ENCODE data around the gene ATP2C1.
"Not testable (repeated sequence)": the region's sequence is repeated elsewhere in the genome, so short reads cannot be mapped to it uniquely, and the experiment has no call there.

ATP2C1 gene, protein sequence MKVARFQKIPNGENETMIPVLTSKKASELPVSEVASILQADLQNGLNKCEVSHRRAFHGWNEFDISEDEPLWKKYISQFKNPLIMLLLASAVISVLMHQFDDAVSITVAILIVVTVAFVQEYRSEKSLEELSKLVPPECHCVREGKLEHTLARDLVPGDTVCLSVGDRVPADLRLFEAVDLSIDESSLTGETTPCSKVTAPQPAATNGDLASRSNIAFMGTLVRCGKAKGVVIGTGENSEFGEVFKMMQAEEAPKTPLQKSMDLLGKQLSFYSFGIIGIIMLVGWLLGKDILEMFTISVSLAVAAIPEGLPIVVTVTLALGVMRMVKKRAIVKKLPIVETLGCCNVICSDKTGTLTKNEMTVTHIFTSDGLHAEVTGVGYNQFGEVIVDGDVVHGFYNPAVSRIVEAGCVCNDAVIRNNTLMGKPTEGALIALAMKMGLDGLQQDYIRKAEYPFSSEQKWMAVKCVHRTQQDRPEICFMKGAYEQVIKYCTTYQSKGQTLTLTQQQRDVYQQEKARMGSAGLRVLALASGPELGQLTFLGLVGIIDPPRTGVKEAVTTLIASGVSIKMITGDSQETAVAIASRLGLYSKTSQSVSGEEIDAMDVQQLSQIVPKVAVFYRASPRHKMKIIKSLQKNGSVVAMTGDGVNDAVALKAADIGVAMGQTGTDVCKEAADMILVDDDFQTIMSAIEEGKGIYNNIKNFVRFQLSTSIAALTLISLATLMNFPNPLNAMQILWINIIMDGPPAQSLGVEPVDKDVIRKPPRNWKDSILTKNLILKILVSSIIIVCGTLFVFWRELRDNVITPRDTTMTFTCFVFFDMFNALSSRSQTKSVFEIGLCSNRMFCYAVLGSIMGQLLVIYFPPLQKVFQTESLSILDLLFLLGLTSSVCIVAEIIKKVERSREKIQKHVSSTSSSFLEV

DNA sequence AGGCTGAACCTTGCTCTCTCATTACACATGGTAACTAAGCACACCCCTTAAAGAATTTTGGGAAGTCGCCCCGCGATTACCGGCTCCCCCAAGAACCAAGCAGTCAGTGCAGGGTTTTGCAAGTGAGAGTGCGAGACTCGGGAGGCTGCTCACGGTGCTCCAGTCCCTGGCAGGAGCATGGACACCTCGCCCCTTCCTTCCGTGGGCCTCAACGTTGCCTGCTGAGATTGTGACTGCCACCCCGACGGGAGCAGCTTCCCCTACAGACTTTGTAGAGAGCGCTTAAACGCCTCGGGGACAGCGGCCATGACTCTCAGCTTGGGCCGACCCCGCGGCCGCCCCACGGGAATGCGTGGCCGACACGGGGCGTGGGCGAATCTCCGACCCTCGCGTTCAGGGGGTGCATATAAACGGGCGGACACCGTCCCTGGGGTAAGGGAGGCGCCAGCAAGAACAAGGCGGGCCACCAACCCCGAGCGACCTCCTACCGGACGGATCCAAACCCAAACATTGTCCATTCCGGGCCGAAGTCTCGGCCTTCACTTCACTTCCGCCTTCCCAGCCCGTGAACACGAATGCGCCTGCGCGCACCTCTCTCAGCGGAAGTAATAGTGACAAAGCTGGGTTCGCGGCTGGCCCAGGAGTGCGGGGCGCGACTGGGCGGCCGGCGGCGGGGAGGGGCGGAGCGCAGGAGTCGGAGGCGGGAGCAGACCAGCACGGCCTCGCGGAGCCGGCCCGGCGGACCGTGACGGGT lies at the start of gene ATP2C1:
TSS of gene ATP2C1 (plus strand) at position 709 of the 754 bp plus-strand sequence. CDS start 686 bp downstream, outside the sequence.
- Mint-ChIP-seq H3K9me3 (no peaks in the 10 kb centered on the region), H3K4me1 (ENCODE audit: low read depth) (peaks cover 46% of the 10 kb centered on the region), H3K4me3 (peak within 1 kb of the TSS; percentile 96)

DNA sequence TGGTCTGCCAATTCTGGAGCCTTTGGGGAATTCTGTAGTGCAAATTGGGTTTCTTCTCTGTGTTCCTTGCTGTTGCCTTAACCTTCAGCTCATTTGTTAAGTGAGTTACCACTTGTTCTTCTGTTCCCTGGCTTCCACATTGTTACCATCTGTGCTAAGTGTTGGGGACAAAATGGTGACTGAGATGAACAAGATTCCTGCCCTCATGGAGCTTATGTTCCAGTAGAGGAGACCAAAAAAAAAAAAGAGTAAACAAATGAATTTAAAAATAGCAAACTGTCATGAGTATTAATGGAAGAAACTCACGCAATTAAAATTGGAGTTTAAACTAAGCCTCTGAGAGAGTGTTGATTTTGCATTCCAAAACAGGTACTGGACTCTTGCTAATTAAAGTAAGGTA lies 49.4 kb upstream of the ATP2C1 start:
- no peaks in the 10 kb centered on the region for H3K36me3 Mint-ChIP-seq (ENCODE audit: low read depth)
- H3K27ac Mint-ChIP-seq: no peak overlapping the region
- H3K27me3 Mint-ChIP-seq: no peaks in the 10 kb centered on the region
- peaks cover 9% of the 10 kb centered on the region for H3K4me1 Mint-ChIP-seq (ENCODE audit: low read depth)
- H3K9me3 Mint-ChIP-seq: no peaks in the 10 kb centered on the region
- no peak for DNase-seq
- H3K4me3 Mint-ChIP-seq: no peak overlapping the region

More for the DNA sequence above, at the start of gene ATP2C1:
- Mint-ChIP-seq H3K27me3 (no peaks in the 10 kb centered on the region), H3K36me3 (ENCODE audit: low read depth) (peaks cover 21% of the 10 kb centered on the region), H3K27ac (peak within 1 kb of the TSS; percentile 100)
- peak; percentile 92 for DNase-seq

DNA sequence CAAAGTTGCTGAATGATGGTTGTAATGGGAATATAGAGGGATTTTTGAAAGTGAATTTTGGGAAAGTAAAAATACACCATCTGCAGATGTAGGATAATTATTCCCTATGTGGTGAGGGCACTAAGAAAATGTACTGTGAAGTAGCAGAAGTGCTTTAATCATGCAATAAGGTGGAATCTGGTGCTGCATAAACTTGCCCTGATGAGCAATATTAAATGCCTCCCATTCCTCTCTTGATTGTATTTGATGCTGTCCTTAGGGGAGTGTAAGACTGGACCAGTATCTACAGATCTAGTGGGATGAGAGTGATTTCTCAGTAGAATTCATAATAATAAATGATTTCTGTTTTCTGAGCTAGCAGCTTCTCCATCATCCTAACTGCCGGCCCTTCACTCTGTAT lies 47.7 kb upstream of the ATP2C1 start:
- Mint-ChIP-seq H3K9me3 (no peaks in the 10 kb centered on the region), H3K27me3 (peaks cover 5% of the 10 kb centered on the region), H3K4me3 (no peak overlapping the region), H3K27ac (no peak overlapping the region), H3K4me1 (ENCODE audit: low read depth) (peaks cover 25% of the 10 kb centered on the region), H3K36me3 (ENCODE audit: low read depth) (no peaks in the 10 kb centered on the region)
- DNase-seq: no peak

DNA sequence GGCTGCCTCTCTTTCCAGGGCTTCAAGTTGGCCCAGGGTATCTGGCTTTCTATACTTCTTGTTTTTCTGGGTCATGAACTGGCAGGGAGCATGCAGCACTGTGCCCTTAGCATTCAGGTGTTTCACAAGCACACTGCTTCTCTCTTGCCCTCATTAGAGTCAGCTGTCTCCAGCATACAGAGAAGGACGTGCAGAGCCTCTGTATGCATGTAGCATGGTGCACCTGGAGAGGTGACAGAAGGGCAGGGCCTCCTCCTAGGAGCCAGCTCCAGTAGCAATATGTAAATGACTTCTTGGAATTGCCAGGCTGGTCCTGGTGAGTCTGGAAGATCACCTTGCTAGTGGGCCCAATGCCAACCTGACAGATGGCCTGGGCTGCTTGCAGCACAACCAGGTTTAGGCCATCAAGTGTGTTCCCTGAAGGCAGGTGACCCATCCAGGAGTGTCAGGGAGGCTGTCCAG lies 44.8 kb upstream of the ATP2C1 start:
- H3K4me1 Mint-ChIP-seq (ENCODE audit: low read depth): peaks cover 36% of the 10 kb centered on the region
- no peaks in the 10 kb centered on the region for H3K9me3 Mint-ChIP-seq
- H3K27me3 Mint-ChIP-seq: peaks cover 27% of the 10 kb centered on the region
- DNase-seq: peak; percentile 33
- H3K4me3 Mint-ChIP-seq: no peak overlapping the region
- H3K36me3 Mint-ChIP-seq (ENCODE audit: low read depth): no peaks in the 10 kb centered on the region
- no peak overlapping the region for H3K27ac Mint-ChIP-seq

DNA sequence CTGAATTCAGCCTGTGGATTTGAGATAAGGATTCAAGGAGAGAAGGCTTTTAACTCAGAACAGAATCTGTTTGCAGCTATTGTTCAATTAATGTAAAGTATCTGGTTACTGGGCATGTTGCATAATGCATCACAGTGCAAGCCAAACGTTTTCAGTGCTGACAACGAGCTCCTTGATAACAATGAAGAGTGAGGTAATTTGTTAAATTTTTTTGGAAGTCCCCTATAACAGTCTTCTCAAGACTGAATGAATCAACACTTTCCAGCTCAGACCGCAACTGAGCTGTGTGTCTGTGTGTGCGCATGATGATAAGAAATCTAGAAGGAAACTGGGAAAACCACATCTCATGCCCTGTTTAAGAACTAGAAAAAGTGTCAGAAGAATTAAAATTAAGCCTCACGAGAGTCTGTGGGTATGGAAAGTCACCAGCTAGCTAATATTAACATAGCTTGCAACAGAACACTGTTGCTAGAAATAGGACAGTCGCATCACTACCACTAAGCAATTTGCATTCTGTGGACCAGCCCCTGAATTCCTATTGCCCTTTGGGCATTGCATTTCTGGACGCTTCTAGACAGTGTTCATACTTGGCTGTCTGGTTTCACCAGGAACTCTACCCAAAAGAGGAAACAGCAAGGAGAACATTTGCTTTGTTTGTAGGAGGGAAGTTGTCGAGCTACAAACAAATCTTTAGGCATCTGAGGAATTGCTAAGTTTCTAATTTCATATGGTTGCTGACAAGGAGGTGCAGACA lies 43.7 kb upstream of the ATP2C1 start:
- Mint-ChIP-seq H3K36me3 (ENCODE audit: low read depth) (no peaks in the 10 kb centered on the region), H3K27ac (peak overlapping the region; percentile 47), H3K4me1 (ENCODE audit: low read depth) (peaks cover 38% of the 10 kb centered on the region), H3K9me3 (no peaks in the 10 kb centered on the region), H3K4me3 (peak overlapping the region; percentile 44), H3K27me3 (peaks cover 34% of the 10 kb centered on the region)
- DNase-seq: peak; percentile 48

DNA sequence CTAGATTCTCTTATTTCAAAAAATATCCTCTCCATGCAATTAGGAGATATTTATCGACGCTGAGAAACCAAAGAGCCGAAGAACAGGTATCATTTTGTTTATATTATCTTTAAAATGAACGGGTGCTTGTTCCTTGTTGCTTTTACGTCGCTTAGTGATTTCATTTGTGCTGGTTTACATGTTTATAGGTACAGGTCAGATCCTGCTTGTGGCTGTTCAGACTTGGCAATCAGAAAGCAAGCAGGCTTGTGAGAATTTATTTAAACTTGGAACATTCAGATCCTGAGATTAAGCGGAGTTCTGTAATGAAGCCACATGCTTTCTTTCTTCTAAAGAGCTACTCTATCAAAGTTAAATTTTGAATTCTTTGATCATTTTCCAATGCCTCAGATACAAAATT lies 43.0 kb upstream of the ATP2C1 start:
- DNase-seq: no peak
- Mint-ChIP-seq H3K36me3 (ENCODE audit: low read depth) (no peaks in the 10 kb centered on the region), H3K27me3 (peaks cover 40% of the 10 kb centered on the region), H3K27ac (peak overlapping the region; percentile 44), H3K4me3 (peak overlapping the region; percentile 19), H3K4me1 (ENCODE audit: low read depth) (peaks cover 38% of the 10 kb centered on the region), H3K9me3 (no peaks in the 10 kb centered on the region)

DNA sequence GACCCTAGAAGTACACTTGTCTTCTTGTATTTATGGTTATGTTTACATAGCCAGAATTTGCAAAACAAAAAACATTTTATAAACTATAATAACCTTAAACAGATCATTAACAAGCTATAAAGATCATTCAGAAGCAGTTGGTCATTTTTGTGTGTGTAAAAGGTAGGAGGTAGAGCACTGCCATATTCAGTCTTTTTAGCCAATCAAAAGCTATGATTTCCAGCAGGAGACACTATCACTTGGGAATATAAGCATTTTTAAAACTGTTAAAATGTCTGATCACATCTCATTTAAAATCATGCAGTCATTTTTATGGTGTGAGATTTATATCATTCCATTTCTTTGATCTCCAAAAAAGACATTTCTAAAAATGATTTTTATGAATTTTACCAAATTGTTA lies 42.6 kb upstream of the ATP2C1 start:
- Mint-ChIP-seq H3K27ac (no peak overlapping the region), H3K27me3 (peaks cover 41% of the 10 kb centered on the region), H3K9me3 (no peaks in the 10 kb centered on the region), H3K4me3 (no peak overlapping the region), H3K4me1 (ENCODE audit: low read depth) (peaks cover 38% of the 10 kb centered on the region), H3K36me3 (ENCODE audit: low read depth) (no peaks in the 10 kb centered on the region)
- DNase-seq: no peak

DNA sequence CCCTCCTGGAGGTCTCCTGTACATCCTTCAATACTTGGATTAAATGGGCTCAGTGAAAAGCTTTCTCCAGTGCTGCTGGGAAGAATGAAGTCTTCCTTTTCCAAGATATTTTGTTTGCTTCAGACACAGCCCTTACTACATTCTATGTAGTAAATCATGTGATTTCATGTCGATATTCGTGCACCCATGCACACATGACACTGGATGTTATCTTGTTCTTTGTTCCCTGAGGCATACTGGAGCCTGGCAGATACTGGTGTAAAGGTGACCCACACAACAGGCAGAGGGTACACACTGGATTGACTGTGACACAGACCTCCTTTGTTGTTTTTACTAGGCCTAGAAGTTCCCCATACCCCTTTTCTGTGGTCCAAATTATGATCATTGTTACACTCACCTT lies 40.3 kb upstream of the ATP2C1 start:
- Mint-ChIP-seq H3K4me1 (ENCODE audit: low read depth) (peaks cover 40% of the 10 kb centered on the region), H3K27me3 (peaks cover 54% of the 10 kb centered on the region), H3K36me3 (ENCODE audit: low read depth) (no peaks in the 10 kb centered on the region), H3K4me3 (no peak overlapping the region), H3K9me3 (no peaks in the 10 kb centered on the region), H3K27ac (no peak overlapping the region)
- DNase-seq: no peak

DNA sequence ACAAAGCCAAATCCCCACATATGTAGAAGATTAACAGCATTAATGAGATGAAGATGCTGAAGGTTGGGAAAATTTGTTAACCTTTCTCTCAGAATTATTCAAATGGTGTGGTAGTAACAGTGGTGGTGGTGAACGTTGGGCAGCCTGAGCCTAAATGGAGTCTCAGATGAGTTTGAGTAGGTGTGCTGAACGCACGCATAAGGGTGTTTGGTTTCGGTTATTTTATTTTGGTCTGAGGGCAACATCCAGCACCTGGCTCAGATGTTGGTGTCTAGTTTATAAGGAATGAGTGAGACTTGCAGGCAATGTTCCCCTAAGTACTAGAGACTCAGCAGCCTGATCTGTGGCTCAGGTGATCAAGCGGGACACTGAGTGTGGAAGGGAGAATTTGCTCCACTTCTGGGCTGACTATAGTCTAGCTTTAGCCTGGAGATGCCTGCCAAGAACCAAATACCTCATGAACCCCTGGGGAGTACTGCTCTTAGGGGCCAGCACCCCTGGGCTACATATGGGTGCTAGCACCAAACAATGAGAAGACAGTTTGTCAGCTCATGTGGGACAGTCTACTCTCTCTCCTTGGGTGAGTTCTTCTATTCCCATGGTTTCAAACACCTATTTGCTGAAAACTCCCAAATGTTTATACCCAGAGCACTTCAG lies 39.5 kb upstream of the ATP2C1 start:
- H3K4me1 Mint-ChIP-seq (ENCODE audit: low read depth): peaks cover 33% of the 10 kb centered on the region
- H3K4me3 Mint-ChIP-seq: no peak overlapping the region

DNA sequence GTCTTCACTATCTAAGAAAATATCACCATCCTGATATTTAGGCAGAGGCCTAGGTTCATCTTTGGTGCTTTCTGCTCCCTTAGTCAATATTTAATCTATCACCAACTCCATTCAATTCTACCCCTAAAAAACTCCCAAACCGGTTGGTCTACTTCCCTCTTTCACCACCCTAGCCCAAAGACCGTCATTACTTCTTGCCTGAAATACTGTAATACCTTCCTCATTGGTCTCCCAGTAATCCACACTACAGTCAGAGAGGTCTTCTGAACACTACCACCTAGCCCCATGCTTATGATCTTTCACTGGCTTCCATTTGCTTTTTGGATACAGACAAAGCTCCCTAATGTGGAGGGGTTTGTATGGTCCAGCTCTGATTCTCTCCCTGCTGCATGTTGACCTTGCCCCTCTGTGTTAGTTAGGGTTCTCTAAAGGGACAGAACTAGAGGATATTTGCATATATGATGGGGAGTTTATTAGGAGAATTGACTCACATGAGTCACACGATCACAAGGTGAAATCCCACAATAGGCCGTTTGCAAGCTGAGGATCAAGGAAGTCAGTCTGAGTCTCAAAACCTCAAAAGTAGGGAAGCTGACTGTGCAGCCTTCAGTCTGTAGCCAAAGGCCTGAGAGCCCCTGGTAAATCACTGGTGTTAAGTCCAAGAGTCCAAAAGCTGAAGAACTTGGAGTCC lies 36.4 kb upstream of the ATP2C1 start:
- no peak overlapping the region for H3K4me3 Mint-ChIP-seq
- no peak for DNase-seq
- no peaks in the 10 kb centered on the region for H3K36me3 Mint-ChIP-seq (ENCODE audit: low read depth)
- peaks cover 53% of the 10 kb centered on the region for H3K27me3 Mint-ChIP-seq
- H3K4me1 Mint-ChIP-seq (ENCODE audit: low read depth): peaks cover 9% of the 10 kb centered on the region
- no peaks in the 10 kb centered on the region for H3K9me3 Mint-ChIP-seq
- H3K27ac Mint-ChIP-seq: no peak overlapping the region

More for the DNA sequence above, 39.5 kb upstream of the ATP2C1 start:
- Mint-ChIP-seq H3K27me3 (peaks cover 61% of the 10 kb centered on the region), H3K27ac (no peak overlapping the region), H3K9me3 (no peaks in the 10 kb centered on the region), H3K36me3 (ENCODE audit: low read depth) (no peaks in the 10 kb centered on the region)
- no peak for DNase-seq

DNA sequence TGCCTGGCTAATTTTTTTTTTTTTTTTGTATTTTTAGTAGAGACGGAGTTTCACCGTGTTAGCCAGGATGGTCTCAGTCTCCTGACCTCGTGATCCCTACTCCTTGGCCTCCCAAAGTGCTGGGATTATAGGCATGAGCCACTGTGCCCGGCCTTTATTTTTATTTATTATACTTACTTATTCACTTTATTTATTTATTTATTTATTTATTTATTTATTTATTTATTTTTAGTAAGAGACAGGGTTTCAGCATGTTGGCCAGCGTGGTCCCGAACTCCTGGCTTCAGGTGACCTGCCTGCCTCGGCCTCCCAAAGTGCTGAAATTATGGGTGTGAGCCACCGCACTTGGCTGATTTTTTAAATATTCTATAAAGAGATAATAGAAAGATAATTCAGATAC lies 31.8 kb upstream of the ATP2C1 start:
- H3K27me3 Mint-ChIP-seq: peaks cover 28% of the 10 kb centered on the region
- not testable (repeated sequence) for H3K27ac Mint-ChIP-seq; DNase-seq; H3K4me1 Mint-ChIP-seq (ENCODE audit: low read depth); H3K9me3 Mint-ChIP-seq; H3K4me3 Mint-ChIP-seq; H3K36me3 Mint-ChIP-seq (ENCODE audit: low read depth)

DNA sequence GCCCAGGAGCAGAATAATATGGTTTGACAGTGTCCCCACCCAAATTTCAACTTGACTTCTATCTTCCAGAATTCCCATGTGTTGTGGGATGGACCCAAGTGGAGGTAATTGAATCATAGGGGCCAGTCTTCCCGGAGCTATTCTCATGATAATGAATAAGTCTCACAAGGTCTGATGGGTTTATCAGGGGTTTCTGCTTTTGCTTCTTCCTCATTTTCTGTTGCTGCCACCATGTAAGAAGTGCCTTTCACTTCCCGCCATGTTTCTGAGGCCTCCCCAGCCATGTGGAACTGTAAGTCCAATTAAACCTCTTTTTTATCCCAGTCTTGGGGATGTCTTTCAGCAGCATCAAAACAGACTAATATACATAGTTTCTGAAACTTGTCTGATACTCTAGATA lies 28.4 kb upstream of the ATP2C1 start:
- no peaks in the 10 kb centered on the region for H3K9me3 Mint-ChIP-seq
- H3K36me3 Mint-ChIP-seq (ENCODE audit: low read depth): no peaks in the 10 kb centered on the region
- H3K4me3 Mint-ChIP-seq: no peak overlapping the region
- H3K27ac Mint-ChIP-seq: no peak overlapping the region
- H3K27me3 Mint-ChIP-seq: peaks cover 5% of the 10 kb centered on the region
- H3K4me1 Mint-ChIP-seq (ENCODE audit: low read depth): no peaks in the 10 kb centered on the region
- no peak for DNase-seq

DNA sequence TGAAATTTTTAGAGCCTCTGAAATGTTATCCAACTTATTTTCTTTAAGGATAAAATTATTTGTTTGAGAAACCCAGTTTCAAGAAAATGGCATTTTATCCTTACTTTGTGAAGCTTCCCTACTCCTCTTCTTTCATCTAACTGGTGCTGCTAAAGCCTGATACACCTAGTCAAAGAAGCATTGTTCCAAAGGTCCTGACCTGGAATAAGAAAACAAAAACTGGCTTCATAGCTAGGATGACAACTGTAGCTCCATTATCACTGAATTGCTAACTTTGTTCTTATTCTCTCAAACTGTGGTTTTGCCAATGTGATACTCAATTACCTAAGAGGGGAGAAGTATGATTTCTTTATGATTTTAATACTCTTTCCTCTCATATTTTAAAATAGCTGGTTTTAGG lies 27.6 kb upstream of the ATP2C1 start:
- no peak overlapping the region for H3K4me3 Mint-ChIP-seq
- no peak for DNase-seq
- H3K36me3 Mint-ChIP-seq (ENCODE audit: low read depth): no peaks in the 10 kb centered on the region
- H3K4me1 Mint-ChIP-seq (ENCODE audit: low read depth): no peaks in the 10 kb centered on the region
- no peaks in the 10 kb centered on the region for H3K27me3 Mint-ChIP-seq
- H3K27ac Mint-ChIP-seq: no peak overlapping the region
- no peaks in the 10 kb centered on the region for H3K9me3 Mint-ChIP-seq

All from activated T-cell treated with anti-CD3 and anti-CD28 coated beads, Interleukin-2, amount 50 U/mL, for 24 hours (primary cell).